Esophagus (tissue), 2 donors: ENCODE results near the gene APLF. TPM values are rescaled to one million over a fixed set of nuclear protein-coding genes. Genes with fewer than 3 reads are reported as not detected.

Source experiments
- H3K27ac ChIP-seq, 2 donors: one replicate each; pipeline ENCODE4 v1.5.1; 2013; ENCODE audit warnings: low read depth in 2 of 2, mild to moderate bottlenecking in 2 of 2, inconsistent platforms in 1 of 2, low read length in 1 of 2, moderate library complexity in 1 of 2
- H3K27me3 ChIP-seq, 2 donors: one replicate each; pipeline ENCODE4 v1.6.1; 2013; ENCODE audit warnings: low read length in 2 of 2, control low read depth in 1 of 2, mild to moderate bottlenecking in 1 of 2; ENCODE audit not compliant: insufficient read depth in 2 of 2, control insufficient read depth in 1 of 2
- H3K36me3 ChIP-seq, 2 donors: one replicate each; pipeline ENCODE4 v1.6.1; 2013; ENCODE audit warnings: low read length in 1 of 2; ENCODE audit not compliant: control insufficient read depth in 2 of 2, insufficient read depth in 2 of 2
- H3K4me1 ChIP-seq, 2 donors: one replicate each; pipeline ENCODE4 v1.6.1; 2013; ENCODE audit warnings: low read length in 1 of 2; ENCODE audit not compliant: control insufficient read depth in 2 of 2, insufficient read depth in 2 of 2
- H3K4me3 ChIP-seq, 2 donors: one replicate each; pipeline ENCODE4 v1.5.1; 2013; ENCODE audit warnings: low read length in 2 of 2, mild to moderate bottlenecking in 2 of 2, low read depth in 1 of 2, moderate library complexity in 1 of 2
- H3K9me3 ChIP-seq, 2 donors: one replicate each; pipeline ENCODE4 v1.6.1; 2013; ENCODE audit warnings: mild to moderate bottlenecking in 2 of 2, low read depth in 1 of 2, low read length in 1 of 2, moderate library complexity in 1 of 2; ENCODE audit not compliant: control insufficient read depth in 2 of 2, insufficient read depth in 1 of 2
- WGBS, 2 donors: extraction: QIAGEN DNeasy Blood & Tissue Kit; methylation state at CpG; one replicate each; pipeline ENCODE4 v1.1.7; 2013; 5-methylcytosine and 5-hydroxymethylcytosine counted together
- polyA plus RNA-seq, 2 donors: library from polyadenylated mRNA; stranded (reverse); fragments of 200-250 nt; gene quantifications; one replicate each; pipeline ENCODE4 v1.2.3, GENCODE V29; 2013
- donor health status: healthy with polysubstance abuse.
- donor health status: Bipolar disorder and iron deficiency.

The APLF gene
- polyA plus RNA-seq, 2 donors, result 1.1 to 1.3 TPM

- Histone ChIP-seq H3K9me3 (no peaks in the 10 kb centered on the region), H3K27me3 (no peaks in the 10 kb centered on the region)
Measured at GRCh38 chr2:68604077-68604476, 136.7 kb downstream of the APLF start.

GRCh38 chr2:68605939-68606338 is 138.6 kb downstream of the APLF start:
- H3K9me3 ChIP-seq, result no peaks in the 10 kb centered on the region
- no peak overlapping the region for H3K27ac ChIP-seq

More at GRCh38 chr2:68604077-68604476, 136.7 kb downstream of the APLF start:
- WGBS, 2 donors, result 75 to 77% methylated on average over 3 of the region's 3 CpGs
- H3K4me3 ChIP-seq, result no peak overlapping the region
- no peaks in the 10 kb centered on the region for H3K36me3 ChIP-seq
- no peak overlapping the region for H3K27ac ChIP-seq
- H3K4me1 ChIP-seq, result no peaks in the 10 kb centered on the region

GRCh38 chr2:68606759-68607158 is 139.4 kb downstream of the APLF start:
- H3K4me1 ChIP-seq, result no peaks in the 10 kb centered on the region
- H3K4me3 ChIP-seq, result no peak overlapping the region
- no peak overlapping the region for H3K27ac ChIP-seq
- no peaks in the 10 kb centered on the region for H3K27me3 ChIP-seq
- H3K36me3 ChIP-seq, result no peaks in the 10 kb centered on the region
- WGBS, 2 donors, result 86 to 94% methylated on average over 4 of the region's 4 CpGs
- H3K9me3 ChIP-seq, result no peaks in the 10 kb centered on the region

More at GRCh38 chr2:68605939-68606338, 138.6 kb downstream of the APLF start:
- no peak overlapping the region for H3K4me3 ChIP-seq
- no peaks in the 10 kb centered on the region for H3K36me3 ChIP-seq
- H3K27me3 ChIP-seq, result no peaks in the 10 kb centered on the region
- WGBS, 2 donors, result 83 to 90% methylated on average over 1 of the region's 1 CpG
- H3K4me1 ChIP-seq, result no peaks in the 10 kb centered on the region

GRCh38 chr2:68607837-68608236 is 140.5 kb downstream of the APLF start:
- no peaks in the 10 kb centered on the region for H3K9me3 ChIP-seq
- H3K4me3 ChIP-seq, result no peak overlapping the region
- H3K36me3 ChIP-seq, result no peaks in the 10 kb centered on the region
- H3K27ac ChIP-seq, result no peak overlapping the region
- no peaks in the 10 kb centered on the region for H3K27me3 ChIP-seq
- no peaks in the 10 kb centered on the region for H3K4me1 ChIP-seq

GRCh38 chr2:68612765-68613519 is 145.6 kb downstream of the APLF start:
- Histone ChIP-seq H3K36me3 (no peaks in the 10 kb centered on the region), H3K9me3 (no peaks in the 10 kb centered on the region), H3K4me3 (no peak overlapping the region), H3K4me1 (no peaks in the 10 kb centered on the region), H3K27me3 (no peaks in the 10 kb centered on the region), H3K27ac (no peak overlapping the region)
- 73 to 90% methylated on average over 5 of the region's 5 CpGs for WGBS, 2 donors

GRCh38 chr2:68620772-68621171 is 153.4 kb downstream of the APLF start:
- no peaks in the 10 kb centered on the region for H3K4me1 ChIP-seq
- H3K27ac ChIP-seq, result no peak overlapping the region
- H3K4me3 ChIP-seq, result no peak overlapping the region
- H3K9me3 ChIP-seq, result no peaks in the 10 kb centered on the region
- no peaks in the 10 kb centered on the region for H3K36me3 ChIP-seq
- no peaks in the 10 kb centered on the region for H3K27me3 ChIP-seq

GRCh38 chr2:68623820-68624219 is 156.4 kb downstream of the APLF start:
- H3K36me3 ChIP-seq, result no peaks in the 10 kb centered on the region

GRCh38 chr2:68627615-68628014 is 160.2 kb downstream of the APLF start:
- Histone ChIP-seq H3K9me3 (no peaks in the 10 kb centered on the region), H3K4me1 (no peaks in the 10 kb centered on the region), H3K27me3 (no peaks in the 10 kb centered on the region), H3K27ac (no peak overlapping the region), H3K36me3 (no peaks in the 10 kb centered on the region), H3K4me3 (no peak overlapping the region)
- 86 to 91% methylated on average over 3 of the region's 3 CpGs for WGBS, 2 donors

More at GRCh38 chr2:68623820-68624219, 156.4 kb downstream of the APLF start:
- Histone ChIP-seq H3K4me1 (no peaks in the 10 kb centered on the region), H3K9me3 (no peaks in the 10 kb centered on the region), H3K4me3 (no peak overlapping the region), H3K27ac (no peak overlapping the region), H3K27me3 (no peaks in the 10 kb centered on the region)
- WGBS, 2 donors, result 85 to 91% methylated on average over 6 of the region's 6 CpGs
